GM20000 (cell line): ENCODE measurements around the gene OSBPL1A.
A peak's percentile ranks its signal among the peaks of the same experiment; 100 is the strongest.

Experiments
- DNase-seq: peaks from one replicate; pipeline ENCODE4 v3.0.0; 2012; ENCODE audit warnings: low spot score
- CTCF ChIP-seq: IDR thresholded peaks from 2 replicates; pipeline ENCODE4 v1.5.1; 2012; ENCODE audit warnings: mild to moderate bottlenecking, control low read depth; ENCODE audit errors: extremely low read depth, missing control alignments

OSBPL1A gene

GRCh38 chr18:24428709-24429108 lies 31.1 kb upstream of the OSBPL1A start:
- TF ChIP-seq CTCF = no peak
- DNase-seq = no peak

DNA sequence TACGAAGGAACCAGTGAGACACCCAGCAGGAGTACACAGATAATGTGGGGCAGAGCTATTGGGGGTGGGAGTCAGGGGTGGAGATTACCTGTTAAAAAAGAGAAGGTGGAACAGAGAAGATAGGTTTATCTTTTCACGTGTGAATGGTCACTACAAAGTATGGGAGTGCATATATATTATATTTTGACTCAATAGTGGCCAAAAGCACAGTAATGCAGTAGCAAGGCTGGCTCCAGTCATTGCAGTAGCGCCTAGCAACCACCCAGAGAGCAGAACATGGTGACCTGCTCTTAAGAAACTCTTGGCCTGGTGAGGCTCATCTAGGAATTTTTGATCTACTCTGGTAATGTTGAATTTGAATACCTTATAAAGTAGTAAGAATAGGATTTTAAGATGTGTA lies 29.9 kb upstream of the OSBPL1A start:
- TF ChIP-seq CTCF = no peak
- DNase-seq = no peak

- peak; percentile 83 for DNase-seq
Measured at GRCh38 chr18:24426398-24427294, 29.0 kb upstream of the OSBPL1A start, which contains the start of gene IMPACT. TSS of gene IMPACT (plus strand) at chr18:24426670. CDS start at chr18:24426757, 87 bp downstream.

DNA sequence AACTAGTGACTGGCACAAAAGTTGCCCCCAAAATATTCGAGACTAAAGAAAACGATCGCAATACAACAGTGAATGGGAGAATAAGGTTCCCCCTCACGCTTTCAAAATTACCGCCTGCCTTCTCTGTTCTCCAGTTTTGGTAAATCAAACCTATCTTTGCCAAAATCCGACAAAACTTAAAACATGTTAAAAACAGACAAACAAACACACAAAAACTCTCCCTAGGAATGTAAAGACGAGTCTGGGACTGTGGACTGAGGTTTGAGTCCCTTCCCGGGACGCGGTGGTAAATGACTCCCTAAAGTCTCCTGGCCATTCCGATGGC lies 28.4 kb upstream of the OSBPL1A start:
- no peak for TF ChIP-seq CTCF
- no peak for DNase-seq

More at GRCh38 chr18:24426398-24427294, 29.0 kb upstream of the OSBPL1A start, which contains the start of gene IMPACT:
- no peak for TF ChIP-seq CTCF

GRCh38 chr18:24421831-24422230 lies 24.2 kb upstream of the OSBPL1A start:
- no peak for DNase-seq

DNA sequence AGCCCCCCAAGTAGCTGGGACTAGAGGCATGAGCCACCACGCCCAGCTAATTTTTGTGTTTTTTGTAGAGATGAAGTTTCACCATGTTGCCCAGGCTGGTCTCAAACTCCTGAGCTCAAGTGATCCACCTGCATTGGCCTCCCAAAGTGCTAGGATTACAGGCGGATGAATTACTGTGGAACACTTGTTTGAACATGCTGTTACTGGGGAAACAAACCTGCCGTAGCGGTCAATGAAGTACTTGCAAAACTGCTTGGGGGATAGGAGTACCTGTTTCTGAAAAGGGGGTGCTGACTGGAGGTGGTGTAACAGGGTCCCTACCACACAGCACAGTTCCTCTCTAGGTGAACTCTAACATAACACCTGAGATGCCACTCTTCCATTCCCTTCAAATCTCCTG lies 22.9 kb upstream of the OSBPL1A start:
- no peak for DNase-seq
- TF ChIP-seq CTCF = no peak

More at GRCh38 chr18:24421831-24422230, 24.2 kb upstream of the OSBPL1A start:
- no peak for TF ChIP-seq CTCF

GRCh38 chr18:24417480-24417879 lies 19.9 kb upstream of the OSBPL1A start:
- DNase-seq = no peak
- no peak for TF ChIP-seq CTCF
